HG02642 (cell line): ENCODE data around the gene DDAH1.

Source experiments
- ATAC-seq: cut with Tn5 transposase; IDR thresholded peaks from one replicate; pipeline ENCODE4 v1.9.1; 2021; ENCODE audit warnings: mild to moderate bottlenecking; ENCODE audit not compliant: unreplicated experiment, poor library complexity

The DDAH1 gene

DNA sequence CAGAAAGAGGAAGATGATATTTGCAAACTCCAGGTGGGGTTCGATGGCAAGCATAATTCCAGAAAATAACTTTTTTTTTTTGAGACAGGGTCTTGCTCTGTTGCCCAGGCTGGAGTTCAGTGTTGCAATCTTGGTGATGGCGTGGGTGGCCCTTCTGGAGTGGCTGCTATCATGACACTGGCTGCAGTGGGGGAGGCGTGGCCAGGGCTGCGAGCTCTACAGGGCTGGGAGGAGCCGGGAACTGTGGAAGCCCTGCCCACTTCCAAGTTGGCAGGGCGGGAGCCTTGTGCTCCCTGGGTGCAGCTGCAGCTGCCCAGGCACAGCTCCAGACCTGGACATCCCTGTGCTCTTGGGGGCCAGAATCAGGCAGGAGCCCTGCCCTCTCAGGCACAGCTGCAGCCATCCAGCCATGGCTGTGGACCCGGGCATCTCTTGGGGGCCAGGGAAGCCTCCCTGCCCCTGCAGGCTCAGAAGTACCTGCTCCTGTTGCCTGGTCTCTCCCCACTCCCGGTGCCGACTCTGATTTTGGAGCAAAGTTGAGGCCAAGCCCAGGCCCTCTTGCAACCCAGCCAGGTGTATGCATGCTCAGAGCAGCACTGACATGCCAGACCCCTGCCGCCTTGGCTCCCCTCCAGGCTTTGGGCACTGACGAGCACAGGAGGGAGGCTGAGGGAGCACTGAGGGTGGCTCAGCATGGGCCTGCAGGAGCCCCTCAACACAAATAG, 181.3 kb downstream of the DDAH1 start:
- ATAC-seq, result no peak

DNA sequence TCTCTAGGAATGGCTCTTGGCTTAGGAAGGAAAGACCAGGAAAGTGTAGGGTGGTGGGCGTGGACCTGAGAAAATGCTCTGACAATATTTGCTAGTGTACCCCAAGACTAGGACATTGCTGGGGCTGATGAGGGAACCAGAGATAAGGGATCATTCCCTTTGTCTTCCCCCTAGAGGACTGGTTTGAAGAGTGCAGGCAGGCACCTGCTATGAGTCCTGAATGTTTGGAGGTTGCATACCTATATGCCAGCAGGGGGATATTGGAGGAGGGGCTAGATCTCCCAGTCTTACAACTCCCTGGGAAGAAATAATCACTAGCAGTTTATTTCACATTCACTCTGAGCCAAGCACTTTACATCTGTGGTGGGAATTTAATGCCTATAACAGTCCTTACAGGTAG, 182.5 kb downstream of the DDAH1 start:
- no peak for ATAC-seq

DNA sequence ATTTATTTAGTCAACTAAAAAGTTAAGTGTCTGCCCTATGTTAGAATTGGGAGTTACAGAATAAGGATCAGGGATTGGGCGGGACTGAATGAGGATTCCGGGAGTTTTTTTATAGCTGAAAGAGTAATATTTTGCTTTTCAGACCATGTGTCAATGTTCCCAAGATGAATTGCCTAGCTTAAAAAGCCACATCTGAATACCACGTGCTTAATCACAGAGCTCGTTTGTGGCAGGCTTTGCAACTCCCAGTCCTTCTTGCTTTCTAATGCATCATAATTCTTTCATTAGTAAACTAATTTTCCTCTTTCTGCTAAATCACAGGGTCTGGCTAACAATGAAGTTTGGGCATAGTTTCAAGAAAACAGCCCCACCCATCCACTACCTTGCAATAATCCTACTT, 184.3 kb downstream of the DDAH1 start:
- ATAC-seq, result no peak

- ATAC-seq, result no peak
Measured at GRCh38 chr1:85279458-85280080, 185.4 kb downstream of the DDAH1 start.

DNA sequence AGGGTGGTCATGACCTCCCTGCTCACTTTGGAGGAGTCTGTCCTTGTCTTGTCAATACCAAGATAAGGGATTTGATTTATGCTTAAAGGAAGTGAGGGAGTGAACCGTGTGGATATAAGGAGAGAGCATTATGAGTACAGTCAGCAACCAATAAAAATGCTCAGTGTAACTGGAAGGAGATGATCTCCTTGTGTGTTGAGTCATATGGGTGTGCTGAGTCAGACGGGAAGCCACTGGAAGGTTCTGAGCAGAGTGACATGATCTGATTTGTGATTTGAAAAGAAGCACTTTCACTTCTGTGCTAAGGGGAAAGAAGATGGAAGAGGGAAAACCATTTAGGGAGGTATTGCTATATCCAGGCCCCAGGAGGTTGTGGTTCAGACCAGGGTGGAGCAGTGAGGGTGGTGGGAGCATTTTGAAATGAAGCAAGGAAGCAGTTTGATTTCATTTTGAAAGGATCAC, 186.1 kb downstream of the DDAH1 start:
- peak; percentile 9 for ATAC-seq

DNA sequence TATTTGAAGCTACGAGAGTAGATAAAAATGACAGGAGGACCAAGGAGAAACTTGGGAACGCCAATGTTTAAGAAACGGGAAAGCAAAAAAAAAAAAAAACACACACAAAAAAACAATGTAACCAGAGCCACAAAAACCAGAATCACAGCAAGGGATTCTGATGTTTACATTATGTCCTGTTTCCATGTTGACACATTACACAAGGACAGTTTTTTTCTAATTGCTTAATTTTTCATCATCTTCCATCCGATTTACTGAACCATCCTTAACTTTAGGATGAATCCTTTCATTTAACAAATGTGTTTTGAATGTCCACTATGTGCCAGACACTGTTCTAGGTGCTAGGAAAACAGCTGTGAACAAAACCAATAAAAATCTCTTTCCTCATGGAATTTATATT, 187.2 kb downstream of the DDAH1 start:
- ATAC-seq, result no peak

DNA sequence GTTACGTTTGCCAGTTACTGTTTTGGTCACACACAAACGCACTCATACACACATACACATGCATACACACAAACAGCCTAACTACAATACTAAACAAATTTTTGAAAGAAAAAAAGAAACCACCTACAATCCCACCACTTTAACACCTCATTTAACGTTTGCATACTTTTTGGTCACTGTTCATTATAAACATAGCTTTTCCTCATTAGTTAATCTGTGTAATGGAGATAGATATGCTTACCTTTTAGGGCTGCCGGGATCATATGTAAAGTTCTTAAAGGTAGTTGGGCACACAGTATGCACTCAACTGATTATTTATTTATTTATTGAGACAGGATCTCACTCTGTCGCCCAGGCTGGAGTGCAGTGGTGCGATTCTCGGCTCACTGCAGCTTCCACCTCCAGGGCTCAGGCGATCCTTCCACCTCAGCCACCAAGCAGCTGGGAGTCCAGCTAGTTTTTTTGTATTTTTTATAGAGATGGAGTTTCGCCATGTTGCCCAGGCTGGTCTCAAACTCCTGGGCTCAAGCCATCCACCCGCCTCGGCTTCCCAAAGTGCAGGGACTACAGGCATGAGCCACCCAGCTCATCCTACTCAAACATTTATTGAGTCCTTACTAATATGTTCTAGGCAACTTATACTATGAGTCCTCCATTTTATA, 187.8 kb downstream of the DDAH1 start:
- no peak for ATAC-seq

- peak; percentile 97 for ATAC-seq
Measured at GRCh38 chr1:85276215-85276977, 188.6 kb downstream of the DDAH1 start, which contains the start of gene BCL10. Gene BCL10 (minus strand): TSS chr1:85276632. CDS start chr1:85276352, 280 bp downstream.

DNA sequence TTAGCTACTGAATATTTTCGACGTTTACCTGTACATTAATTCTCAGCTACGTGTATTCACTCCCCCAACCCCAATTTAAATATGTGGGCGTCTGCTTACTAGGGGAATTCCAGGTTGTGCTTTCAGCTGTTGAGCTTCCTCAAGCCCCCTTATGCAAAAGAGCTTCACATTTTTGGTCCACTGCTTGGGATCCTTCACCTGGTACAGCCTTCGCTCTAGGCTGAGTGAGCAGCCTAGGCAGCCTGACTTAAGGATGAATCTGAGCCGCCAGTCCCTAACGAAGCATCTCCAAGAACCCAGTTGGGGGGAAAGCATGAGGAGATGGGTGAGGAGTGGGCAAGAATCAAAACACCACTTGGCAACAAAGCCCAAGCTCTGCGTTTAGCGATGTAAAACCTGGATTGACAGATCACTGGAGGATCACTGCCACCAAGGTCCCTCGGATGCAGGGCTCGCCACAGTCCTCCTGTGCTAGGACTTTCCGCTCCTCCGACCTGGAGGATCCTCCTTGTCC, 189.2 kb downstream of the DDAH1 start:
- peak; percentile 23 for ATAC-seq

- ATAC-seq, result no peak
Measured at GRCh38 chr1:85274969-85275453, 189.9 kb downstream of the DDAH1 start.

DNA sequence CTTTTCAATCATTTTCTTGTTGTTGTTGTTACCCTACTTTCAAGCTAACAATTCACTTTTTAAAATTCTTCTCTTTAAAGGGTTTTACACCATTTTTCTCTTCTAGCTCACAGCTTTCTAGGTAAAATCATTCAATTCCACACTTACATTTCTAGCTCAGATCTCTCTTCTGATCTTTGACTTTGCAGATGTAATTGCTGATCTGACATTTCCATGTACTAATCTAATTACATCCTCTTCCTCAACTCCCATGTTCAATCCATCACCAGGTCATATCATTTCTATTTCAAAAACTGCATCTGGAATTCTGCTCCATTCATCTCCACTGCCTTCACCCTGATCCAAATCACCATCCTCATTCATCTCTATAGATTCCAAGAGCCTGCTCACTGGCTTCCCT, 191.6 kb downstream of the DDAH1 start:
- ATAC-seq, result no peak

GRCh38 chr1:85268801-85269585, 196.0 kb downstream of the DDAH1 start:
- no peak for ATAC-seq
